Activated CD4-positive, CD25-positive, alpha-beta regulatory T cell treated with anti-CD3 and anti-CD28 coated beads, Interleukin-2, amount 50 U/mL, for 72 hours (primary cell): ENCODE results near the gene ZNF500.

Source experiments
- DNase-seq: peaks from one replicate; pipeline ENCODE4 v3.0.0; 2021

ZNF500 gene

DNA sequence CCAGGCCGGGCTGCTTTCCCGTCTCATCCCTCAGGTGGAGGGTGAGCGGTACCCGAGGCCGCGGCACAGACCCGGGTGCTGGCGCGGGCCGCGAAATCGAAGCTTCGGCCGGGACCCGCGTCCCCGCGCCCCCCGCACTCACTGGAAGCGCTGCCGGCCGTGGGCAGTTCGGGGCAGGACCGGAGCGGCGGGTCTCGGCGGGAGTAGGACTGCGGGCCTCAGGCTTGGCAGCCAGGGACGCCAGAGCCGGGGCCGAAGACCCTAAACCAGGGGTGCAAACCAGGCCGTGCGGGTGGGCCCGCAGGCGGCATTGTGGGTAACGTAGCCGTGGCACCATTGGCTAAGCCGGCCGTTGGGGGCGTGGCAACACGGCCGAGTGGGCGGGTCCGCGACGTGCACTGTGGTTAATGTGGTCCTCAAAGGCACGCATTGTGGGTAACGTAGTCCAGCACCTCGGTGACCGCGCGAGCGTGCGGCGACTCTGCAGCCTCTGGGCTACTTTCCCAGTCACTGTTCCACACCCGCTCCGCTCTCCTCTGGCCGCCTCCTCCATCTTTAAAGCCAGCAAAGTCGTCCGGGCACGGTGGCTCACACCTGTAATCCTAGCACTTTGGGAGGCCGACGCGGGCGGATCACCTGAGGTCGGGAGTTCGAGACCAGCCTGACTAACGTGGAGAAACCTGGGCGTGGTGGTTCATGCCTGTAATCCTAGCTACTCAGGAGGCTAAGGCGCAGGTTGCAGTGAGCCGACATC, at the start of gene ZNF500:
ZNF500 (minus strand) TSS at position 288 of the 754 bp plus-strand sequence. CDS start 1,184 bp downstream, outside the sequence.
- DNase-seq: peak; percentile 98

DNA sequence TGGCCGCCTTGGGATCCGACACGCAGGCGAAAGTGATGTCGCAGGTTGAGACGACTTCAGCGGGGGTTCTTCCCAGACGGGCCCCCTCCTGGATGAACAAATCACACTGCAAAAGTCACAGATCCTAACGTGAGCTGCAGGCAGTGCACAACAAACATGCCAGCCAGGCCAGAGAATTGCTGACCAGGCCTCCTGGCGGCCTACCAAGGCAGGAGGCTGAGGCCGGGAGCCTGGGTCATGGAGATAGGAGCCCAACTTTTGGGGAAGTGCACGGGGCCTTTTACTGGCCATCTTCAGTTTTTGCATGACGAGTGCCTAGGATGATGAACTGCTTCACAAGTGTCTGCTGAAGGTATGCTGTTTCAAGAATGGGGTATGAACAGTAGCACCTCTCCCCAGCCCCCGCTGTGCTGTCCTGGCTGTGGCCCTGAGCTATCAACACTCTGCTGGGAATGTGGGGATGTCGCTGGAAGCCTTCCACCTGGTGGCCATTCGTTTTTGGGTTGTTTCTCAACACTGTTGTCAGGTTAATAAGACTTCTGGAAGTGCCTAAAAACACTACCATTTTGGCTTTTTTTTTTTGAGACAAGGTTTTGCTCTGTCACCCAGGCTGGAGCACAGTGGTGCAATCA, 47.7 kb upstream of the ZNF500 start:
- no peak for DNase-seq

DNA sequence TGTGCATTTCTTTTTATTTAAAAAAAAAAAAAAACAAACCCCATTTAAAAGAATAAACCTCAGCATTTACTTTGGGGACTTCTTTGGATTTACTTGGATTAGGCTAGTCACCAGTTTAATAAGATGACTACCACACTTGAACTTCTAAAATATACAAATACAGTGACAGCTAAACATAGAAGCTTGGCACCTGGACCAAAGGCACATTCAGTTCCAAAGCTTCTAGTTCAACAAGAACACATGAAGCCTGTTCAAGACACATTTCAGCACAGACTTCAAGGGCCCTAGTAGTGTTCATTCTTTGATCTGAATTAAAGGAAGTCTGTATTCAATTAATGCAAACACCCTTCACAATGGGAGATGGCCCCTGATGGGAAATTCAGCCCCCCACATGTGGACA, 47.1 kb upstream of the ZNF500 start:
- no peak for DNase-seq

DNA sequence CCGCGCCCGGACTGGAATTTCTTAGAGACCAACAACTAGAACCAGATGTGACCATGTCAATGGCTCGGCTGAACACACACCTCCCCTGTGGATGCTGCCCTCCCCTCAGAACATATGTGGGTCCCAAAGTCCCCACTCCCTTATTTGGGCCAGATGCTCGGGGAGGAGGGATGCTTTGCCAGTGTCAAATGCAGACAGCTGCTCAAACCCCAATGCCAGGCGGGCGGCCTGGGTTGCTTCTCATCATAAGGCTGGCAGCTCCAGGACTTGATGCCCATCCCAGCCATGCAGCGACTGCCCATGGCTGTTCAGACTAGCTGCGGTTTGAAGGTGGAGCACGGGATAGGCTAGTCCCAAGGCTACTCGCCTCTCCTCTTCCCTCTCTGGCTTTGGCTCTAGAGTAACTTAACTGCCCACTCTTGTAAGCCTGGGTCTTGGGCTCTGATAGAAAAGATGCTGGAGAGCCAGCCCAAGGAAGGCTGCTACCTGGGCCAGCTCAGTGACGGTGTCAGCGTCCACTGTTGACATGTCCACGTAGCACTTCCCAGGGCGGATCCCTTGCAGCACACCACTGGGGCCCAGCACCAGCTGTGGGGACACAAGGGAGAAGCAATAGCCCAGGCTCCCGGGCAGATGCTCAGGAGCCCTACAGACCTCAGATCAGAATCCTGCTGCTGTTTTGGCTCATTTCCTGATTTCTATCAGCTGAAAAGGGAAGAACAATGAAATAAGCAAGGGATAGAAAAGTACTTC, 46.5 kb upstream of the ZNF500 start:
- no peak for DNase-seq

DNA sequence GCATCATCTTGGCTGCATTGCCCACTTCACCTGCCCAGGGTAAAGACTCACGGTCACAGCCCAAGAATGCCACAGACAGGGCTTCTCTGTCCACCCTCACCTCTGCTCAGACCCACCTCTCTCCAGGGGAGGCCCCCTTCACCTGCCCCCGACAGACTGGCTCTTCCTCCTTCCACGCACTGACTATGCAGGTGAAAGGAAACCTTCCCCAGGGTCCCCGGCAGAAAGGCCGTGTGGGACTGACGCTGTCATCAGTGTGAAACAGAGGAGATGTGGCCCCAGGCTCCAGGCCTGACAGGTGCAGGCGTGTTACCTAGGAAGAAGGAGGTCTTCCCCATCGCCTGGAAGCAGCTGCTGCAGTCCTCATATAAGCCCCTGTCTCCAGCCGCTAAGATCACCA, 44.8 kb upstream of the ZNF500 start:
- DNase-seq: no peak

DNA sequence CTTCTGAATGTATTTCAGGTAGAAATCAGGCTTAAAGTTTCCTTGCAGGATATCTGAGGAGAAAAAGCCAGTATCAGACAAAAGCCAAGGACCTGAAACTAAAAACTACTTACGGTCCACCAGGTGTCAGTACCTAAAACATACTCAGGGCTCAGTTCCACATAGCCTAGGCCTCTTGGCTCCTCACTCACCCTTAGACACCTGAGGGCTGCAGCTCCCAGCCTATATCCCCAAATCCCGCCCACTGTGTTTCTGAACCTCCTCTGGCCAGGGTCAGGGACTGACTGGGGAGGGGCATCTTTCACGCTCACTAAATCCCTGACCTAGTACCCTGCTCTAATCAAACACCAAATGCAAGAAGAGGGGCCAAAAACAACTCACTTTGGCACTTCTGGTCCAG, 44.3 kb upstream of the ZNF500 start:
- no peak for DNase-seq

DNA sequence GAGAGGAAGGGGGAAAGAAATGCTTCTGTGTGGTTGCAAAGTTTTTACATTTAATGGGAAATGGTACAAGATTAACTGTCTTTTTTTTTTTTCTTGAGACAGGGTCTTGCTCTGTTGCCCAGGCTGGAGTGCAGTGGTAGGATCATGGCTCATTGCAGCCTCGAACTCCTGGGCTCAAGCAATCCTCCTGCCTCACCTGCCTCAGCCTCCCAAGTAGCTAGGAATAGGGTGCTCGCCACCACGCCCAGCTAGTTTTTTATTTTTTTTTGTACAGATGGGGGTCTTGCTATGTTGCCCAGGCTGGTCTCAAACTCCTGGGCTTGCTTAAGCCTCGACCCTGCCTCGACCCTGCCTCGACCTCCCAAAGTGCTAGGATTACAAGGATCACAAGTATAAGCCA, 39.3 kb upstream of the ZNF500 start:
- no peak for DNase-seq

DNA sequence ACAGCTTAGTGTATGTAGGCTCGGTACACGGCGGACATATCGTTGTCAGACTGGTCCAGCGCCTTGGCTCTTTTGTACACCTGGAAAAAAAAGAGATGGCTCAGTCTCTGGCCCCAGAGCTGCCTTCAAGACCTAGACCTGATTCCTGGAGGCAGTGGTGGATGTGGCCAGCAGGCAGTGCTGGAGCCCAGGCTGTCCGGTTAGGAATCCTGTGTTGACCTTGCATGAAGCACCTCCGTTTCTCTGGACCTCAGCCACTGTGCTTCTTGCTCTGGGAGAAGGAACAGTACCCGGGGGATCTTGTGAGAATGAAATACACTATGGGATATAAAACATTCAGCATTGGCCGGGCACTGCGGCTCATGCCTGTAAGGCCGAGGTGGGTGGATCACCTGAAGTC, 38.3 kb upstream of the ZNF500 start:
- DNase-seq: no peak

DNA sequence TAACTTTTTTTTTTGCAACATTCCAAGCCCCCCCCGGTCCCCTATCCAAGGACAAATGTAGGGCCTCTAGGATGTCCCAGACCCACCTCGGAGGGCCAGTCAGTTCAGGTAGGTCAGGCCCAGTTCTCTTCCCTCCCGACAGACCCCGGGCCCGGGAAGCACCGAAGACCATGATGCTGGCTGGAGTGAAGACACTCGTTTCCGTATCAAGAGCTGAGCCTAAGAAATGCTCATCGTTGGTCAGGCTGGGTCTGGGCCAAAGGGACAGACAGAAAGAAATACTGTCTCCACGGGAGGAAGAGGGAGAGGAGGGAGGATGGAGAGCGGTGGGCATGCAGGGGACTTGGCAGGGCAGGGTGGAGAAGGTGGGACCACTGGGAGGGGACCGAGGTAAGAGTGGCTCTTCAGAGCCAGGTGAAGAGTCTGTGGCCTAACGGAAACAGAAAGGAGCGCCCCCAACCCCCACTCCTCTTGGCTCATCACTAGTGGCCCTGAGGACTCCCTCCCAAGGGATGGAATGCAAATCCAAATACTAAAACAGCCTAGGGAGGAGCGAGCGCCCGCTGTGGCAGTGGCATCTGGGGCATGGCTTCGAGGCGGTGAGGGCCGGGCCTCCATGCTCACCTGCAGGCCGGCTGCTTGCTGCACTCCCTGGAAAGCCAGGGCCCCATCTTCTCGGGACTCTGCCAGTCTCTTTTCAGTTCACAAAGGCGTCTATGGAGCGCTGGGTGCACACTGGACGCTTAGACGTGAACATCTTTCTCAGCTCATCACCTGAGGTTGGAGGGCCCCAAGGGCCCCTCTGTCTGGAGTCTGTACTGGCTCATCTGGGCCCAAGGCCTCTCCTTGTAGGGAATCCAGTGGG, 37.2 kb upstream of the ZNF500 start:
- DNase-seq: no peak

DNA sequence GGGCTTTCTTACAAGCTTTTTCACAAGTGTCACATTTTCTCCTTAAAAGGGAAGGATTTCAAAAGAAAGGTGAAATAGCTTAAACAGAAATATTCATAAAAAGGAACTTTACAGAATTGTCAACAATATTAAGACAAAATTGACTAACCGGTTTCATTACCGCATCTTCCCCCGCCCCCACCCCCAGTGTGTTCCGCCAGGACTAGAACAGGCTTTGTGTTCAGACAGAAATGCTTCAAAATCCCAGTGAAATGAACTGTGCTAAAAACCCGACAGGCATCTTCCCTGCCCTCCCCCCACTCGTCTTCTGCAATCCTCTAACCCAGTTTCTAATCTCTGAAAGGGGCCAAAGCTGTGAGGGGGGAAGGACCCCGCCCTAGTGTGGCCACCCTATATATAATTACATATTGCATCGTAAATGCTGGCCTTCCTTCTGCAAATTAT, 36.5 kb upstream of the ZNF500 start:
- DNase-seq: no peak

DNA sequence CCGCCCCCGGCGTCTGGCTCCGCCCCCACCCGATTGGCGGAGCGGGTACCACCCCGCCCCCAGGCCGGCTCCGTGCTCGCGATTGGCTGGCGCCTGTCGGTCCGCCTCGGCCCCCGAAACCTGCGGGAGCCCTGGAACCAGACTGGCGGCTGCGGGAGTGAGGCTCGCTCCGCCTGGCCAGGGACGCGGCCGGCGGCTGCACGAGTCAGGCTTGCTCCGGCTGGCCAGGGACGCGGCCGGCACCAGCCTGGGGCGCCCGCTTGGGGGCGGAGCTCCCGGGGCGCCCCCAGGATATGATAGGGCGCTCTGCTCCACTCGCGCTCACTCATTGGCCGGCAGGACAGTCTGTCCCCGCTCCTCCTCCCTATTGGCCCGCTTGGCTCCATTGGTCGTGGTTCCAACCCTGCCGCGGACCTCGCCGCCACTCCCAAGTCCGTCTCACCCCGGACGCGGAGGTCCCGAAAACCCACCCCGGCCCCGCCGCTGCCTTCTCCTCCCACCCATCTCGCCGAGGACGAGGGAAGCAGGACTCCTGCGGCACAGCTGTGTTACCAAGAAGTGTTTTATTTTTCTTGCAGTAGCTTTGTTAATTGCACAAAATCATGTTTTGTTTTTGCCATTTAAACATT, 35.8 kb upstream of the ZNF500 start:
- peak; percentile 95 for DNase-seq

DNA sequence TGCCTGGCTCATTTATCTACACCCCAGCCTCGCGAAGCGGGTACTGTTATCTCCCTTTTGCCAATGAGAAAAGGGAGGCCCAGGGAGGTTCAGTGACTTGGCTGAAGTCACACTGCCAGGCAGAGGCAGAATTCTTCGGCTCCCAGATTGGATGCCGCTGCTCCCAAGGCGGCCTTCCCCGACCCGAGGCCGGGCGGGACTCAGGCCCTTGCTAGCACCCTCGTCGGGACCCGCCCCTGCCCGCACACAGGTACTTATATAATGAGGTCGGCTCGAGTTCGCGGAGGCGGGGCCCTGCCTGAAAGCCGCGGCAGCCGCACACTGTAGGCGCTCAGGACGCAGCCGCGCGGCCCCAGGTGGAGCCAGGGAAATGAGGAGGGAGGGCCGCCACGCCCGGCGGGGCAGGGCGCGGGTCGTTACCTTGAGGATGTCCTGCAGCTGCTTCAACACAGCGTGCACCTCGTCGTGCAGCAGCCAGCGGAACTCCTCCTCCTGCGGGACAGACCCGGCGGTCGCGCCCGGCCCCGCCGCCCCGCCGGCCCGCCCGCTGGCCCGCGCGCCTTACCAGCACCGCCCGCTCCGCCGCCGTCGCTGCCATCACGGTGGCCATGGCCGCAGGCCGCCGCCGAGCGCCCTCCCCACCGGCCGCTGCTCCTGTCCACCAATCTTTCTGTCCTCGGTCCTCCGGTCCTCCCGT, 35.1 kb upstream of the ZNF500 start, which contains the start of gene ROGDI:
ROGDI (minus strand) TSS at position 672 of the 697 bp plus-strand sequence; CDS start at position 610, 62 bp downstream.
- peak; percentile 81 for DNase-seq

DNA sequence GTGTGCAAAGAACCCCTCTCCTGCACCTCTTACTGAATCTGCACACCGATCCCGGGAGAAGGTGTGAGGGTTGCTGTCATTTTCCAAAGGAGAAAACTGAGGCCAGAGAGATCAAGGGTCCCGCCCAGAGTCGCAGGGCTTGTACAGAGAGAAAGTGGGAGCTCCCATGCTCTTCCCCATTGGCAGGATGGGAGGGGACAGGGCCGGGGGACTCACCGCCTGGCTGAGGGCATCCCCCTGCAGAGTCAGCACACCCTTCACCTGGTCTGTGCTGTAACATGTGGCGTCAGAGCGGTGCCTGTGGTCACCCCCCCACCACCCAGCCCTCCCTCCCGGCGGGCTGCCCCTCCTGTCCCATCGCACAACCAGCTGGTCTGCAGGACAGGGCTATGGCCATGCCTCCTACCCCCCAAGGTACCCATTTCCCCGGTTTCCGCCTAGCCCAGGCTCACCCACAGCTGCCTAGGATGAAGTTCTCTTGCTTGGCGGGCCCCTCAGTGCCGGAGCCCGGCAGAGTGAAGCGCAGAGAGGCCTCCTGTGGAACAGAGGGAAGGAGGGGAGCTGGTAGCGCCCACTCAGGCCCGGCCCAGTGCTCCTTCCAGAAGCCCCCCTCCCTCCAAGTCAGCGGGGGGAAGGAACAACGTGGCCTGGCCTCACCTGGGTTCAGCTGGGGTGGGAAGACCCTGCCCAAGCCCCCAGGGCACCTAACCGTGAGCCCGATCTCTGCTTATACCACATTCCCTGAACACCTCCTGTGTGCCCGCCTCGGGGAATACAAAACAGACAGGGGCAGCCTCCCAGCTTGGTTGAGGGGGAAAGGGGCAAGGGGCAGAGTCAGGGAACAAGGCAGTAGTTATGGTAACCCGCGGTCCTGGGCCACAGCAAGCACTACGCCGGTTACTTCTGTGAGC, 34.3 kb upstream of the ZNF500 start:
- DNase-seq: no peak

DNA sequence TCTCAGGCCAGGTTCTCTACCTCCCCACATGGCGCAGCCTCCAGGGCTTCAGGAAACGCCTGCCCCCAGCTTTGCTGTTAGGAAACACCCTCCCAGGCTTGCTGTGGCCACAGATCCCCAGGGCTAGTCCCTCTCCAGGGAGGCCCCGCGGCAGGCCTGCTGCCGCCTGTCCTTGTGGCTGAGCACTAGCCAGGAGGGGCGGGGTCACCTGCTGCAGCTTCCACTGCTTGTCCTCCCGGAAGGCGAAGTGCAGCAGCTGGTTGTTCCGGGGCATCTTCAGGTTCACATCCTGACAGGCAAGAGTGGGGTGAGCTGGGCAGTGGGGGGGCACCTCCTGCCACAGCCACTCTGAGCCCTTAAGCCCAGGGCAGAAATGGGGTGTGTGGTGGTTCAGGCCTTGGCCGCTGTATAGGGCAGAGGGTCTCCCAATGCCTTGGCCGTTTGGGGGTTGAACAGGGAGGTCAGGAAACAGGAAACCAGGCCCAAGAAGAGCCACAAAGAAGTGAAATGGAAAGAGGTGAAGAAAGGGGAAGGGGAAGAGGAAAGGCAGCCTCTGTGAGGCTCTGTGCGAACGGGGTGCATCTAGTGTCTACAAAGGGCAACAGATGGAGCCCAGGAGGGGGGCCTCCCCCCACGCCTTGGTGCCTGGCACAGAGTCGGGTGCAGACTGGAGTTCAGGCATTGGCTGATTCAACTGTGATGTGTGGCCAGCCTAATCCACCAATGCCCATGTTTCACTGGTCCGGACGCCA, 33.5 kb upstream of the ZNF500 start:
- DNase-seq: no peak

DNA sequence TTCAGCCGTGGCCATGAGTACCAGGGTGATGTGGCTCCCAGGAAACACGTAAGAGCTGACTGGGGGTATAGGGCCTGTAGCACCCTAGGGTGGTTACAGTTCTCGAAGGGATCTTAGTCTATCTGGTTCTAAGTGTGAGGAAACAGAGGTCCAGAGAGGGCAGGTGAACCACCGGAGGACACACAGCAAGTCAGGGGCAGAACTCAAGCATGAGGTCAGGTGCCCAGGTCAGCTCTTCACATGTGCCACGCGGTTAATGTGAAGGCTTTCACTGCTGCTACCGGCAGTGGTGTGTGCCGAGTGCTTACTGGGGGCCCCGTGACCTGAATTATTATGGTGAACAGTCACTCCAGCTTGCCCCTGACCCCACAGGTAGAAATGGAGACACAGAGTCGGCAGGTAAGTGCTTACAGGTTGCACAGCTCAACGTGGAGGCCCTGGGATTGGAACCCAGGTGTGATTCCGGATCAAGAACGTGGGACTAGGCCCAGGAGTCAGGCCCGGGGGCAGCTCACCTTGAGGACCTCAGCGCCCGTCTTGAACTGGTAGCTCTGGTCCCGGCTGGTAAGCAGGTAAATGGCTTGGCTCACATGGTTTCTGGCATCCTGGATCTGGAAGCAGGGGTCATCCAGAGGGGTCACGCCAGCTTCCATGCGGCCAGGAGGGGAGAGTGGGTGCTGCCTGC, 32.4 kb upstream of the ZNF500 start:
- DNase-seq: no peak

DNA sequence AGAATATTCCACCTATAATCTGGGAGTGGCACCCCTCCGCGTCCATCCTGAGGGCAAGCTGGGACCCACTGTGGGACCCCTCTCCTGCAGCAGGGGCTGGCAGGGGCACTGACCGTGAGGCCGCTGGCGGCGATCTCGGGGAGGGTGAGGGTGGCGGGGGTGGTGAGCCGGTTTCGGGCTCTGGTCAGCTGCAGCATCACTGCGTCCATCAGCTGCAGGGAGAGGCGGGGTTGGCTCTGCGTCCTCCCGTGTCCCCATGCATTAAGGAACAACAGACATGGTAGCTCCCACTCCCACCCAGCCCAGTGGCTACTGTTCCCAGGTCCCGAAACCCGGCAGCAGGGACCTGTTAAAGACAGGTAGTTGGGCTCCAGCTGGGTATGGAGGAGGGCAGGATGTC, 31.5 kb upstream of the ZNF500 start:
- DNase-seq: no peak

DNA sequence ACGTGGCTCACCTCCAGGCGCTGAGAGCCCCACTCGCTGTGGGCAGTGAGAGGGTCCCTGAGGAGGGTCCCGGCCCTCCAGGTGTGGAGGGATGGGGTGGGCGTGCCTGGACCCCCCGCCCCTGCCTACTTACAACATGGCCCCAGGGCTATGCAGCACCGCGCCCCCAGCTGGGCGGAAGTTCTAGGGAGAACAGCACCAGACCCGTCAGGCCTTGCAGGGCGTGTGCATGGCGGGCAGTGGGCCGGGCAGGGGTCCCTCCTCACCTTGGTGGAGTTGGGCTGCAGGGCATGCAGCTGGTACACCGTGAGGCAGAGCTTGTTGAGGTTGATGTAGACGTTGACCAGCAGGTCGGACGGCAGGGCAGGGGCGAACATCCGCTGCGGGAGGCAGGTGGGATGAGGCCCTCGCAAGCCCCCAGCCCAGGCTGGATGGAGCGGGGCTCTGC, 30.9 kb upstream of the ZNF500 start:
- DNase-seq: no peak

DNA sequence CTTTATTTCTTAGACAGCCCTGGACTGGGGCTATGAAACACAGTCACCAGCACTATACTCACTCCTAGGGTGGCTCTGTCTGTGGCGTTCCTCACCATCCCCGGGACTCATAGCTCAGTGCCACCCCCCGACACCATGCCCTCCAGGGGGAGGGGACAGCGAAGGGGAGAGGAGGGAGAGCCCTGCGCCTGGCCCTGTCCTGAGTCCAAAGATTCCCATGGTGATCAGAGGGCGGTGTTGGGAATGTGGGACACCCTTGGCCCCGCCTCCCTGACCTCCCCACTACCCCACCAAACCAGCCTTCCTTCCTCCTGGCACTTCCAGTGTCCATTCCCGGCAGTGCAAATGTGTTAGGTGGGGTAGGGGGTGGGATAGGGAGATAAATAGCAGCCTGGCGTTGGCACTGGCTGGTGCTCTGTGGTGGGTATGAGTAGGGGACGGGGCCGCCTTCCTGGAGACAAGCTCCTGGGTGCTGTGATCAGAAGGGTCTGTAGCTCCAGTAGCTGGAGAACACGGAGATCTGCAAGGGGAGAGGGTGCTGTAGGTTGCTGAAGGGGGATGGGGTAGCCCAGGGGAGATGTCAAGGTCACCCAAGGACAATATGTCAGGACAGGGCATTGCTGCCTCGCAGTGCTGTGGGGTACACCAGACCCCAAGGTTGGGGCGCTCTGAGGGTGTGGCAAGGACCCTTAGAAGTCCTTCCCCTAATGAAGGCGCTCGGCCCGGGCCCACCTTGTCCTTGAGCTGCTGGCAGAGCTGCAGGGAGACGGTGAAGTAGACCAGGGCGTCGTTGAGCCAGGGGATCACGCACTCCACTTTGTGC, 30.2 kb upstream of the ZNF500 start:
- DNase-seq: no peak
